DOHH2 (cell line): ENCODE measurements around the gene GP9.

Experiments used
- CTCF ChIP-seq: fragments of 200-600 bp; sonication (generic); IDR thresholded peaks from one replicate; pipeline ENCODE4 v1.5.1; 2014; ENCODE audit warnings: antibody characterized with exemption, mild to moderate bottlenecking, low read depth, low read length; ENCODE audit not compliant: poor library complexity, severe bottlenecking
- EZH2phosphoT487 ChIP-seq: fragments of 200-600 bp; sonication (generic); IDR thresholded peaks from 2 replicates; pipeline ENCODE4 v1.6.1; 2017; ENCODE audit warnings: borderline replicate concordance, mild to moderate bottlenecking, antibody characterized with exemption, low read length, moderate library complexity, mixed read lengths

- TF ChIP-seq CTCF (no peak), EZH2phosphoT487 (no peak)
Observed at GRCh38 chr3:129014793-129015345, 45.7 kb upstream of the GP9 start.
